ENCODE results near the gene STAM. TPM values are rescaled to one million over a fixed set of nuclear protein-coding genes. Genes with fewer than 3 reads are reported as not detected.
A peak's percentile ranks its signal among the peaks of the same experiment; 100 is the strongest.

STAM gene
- total RNA-seq, 1 donor from 2014 or later, result 16.0 TPM

DNA sequence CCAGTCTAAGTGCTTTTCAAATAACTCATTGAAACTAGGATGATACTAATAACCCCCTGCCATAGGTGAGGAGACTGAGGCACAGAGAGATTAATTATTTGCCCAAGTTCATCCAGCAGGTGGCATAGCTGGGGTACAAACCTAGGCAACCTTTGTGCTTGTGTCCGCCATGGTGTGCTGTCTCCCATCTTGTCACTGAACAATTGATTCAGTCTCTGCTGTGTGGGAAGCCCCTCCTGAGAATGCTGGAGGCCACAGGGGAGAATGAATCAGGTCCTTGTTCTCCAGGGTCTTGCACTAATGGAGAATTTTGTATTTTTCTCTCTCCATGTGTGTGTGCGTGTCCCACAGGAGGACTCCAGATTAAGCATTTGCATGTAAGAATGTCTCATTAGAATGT, 92.3 kb downstream of the STAM start:
- Histone ChIP-seq H3K9me3 (no peaks in the 10 kb centered on the region), H3K27me3 (no peaks in the 10 kb centered on the region), H3K36me3 (no peaks in the 10 kb centered on the region), H3K4me3 (no peak overlapping the region), H3K27ac (no peak overlapping the region), H3K4me1 (no peaks in the 10 kb centered on the region)
- intact Hi-C loops (cut with DNase I), result no loop called here
- TF ChIP-seq POLR2A (IDR thresholded peaks at IDR 0.05) (no peak), POLR2AphosphoS5 (IDR thresholded peaks at IDR 0.05; ENCODE audit: insufficient read depth in 1 of 2, low read depth in 1 of 2) (no peak)
- TF ChIP-seq, protein P1, sequence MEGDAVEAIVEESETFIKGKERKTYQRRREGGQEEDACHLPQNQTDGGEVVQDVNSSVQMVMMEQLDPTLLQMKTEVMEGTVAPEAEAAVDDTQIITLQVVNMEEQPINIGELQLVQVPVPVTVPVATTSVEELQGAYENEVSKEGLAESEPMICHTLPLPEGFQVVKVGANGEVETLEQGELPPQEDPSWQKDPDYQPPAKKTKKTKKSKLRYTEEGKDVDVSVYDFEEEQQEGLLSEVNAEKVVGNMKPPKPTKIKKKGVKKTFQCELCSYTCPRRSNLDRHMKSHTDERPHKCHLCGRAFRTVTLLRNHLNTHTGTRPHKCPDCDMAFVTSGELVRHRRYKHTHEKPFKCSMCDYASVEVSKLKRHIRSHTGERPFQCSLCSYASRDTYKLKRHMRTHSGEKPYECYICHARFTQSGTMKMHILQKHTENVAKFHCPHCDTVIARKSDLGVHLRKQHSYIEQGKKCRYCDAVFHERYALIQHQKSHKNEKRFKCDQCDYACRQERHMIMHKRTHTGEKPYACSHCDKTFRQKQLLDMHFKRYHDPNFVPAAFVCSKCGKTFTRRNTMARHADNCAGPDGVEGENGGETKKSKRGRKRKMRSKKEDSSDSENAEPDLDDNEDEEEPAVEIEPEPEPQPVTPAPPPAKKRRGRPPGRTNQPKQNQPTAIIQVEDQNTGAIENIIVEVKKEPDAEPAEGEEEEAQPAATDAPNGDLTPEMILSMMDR (IDR thresholded peaks at IDR 0.05), result no peak
- DNase-seq (ENCODE audit: extremely low spot score in 2 of 2), result no peak

- H3K27me3 ChIP-seq, result no peaks in the 10 kb centered on the region
Observed at GRCh38 chr10:17737027-17737965, 93.3 kb downstream of the STAM start.

DNA sequence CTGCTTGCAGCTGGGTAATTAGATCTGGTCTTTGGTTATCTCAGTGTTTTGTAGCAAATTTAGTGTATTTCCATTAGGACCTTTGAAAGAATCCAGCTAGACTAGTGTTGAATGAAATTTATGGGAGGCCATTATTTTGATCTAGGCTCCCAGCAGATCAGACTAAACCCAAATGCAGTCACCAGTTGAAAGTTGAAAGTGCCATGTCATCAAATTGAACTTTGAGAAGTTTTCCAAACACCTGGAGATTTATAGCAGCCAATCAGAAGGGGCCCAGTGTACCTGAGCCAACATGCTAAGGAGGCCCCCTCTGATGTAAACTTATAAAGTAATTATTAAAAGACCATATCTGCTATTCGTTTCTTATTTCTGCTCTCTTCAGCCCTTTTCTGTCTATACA, 96.7 kb downstream of the STAM start:
- H3K27ac ChIP-seq, result no peak overlapping the region
- H3K9me3 ChIP-seq, result no peaks in the 10 kb centered on the region
- H3K4me3 ChIP-seq, result no peak overlapping the region
- no peaks in the 10 kb centered on the region for H3K36me3 ChIP-seq
- DNase-seq (ENCODE audit: extremely low spot score in 2 of 2), result no peak
- H3K4me1 ChIP-seq, result peaks cover 7% of the 10 kb centered on the region
- intact Hi-C loops (cut with DNase I), result loop anchor here (5.0 kb wide), 1 partner anchor 133 kb away; no protein-coding TSS in a partner anchor
- TF ChIP-seq POLR2AphosphoS5 (IDR thresholded peaks at IDR 0.05; ENCODE audit: insufficient read depth in 1 of 2, low read depth in 1 of 2) (no peak), POLR2A (IDR thresholded peaks at IDR 0.05) (no peak)
- TF ChIP-seq, protein P1 (IDR thresholded peaks at IDR 0.05), result no peak
- no peaks in the 10 kb centered on the region for H3K27me3 ChIP-seq

More at GRCh38 chr10:17737027-17737965, 93.3 kb downstream of the STAM start:
- Histone ChIP-seq H3K4me3 (no peak overlapping the region), H3K27ac (no peak overlapping the region), H3K4me1 (no peaks in the 10 kb centered on the region), H3K9me3 (no peaks in the 10 kb centered on the region), H3K36me3 (no peaks in the 10 kb centered on the region)
- intact Hi-C loops (cut with DNase I), result no loop called here
- DNase-seq (ENCODE audit: extremely low spot score in 2 of 2), result no peak
- TF ChIP-seq, protein P1 (IDR thresholded peaks at IDR 0.05), result peak in 2 of 3 experiments; percentile 19 to 44
- TF ChIP-seq POLR2AphosphoS5 (IDR thresholded peaks at IDR 0.05; ENCODE audit: insufficient read depth in 1 of 2, low read depth in 1 of 2), result no peak

GRCh38 chr10:17742918-17743317, 99.0 kb downstream of the STAM start:
- intact Hi-C loops (cut with DNase I), result loop anchor here (5.0 kb wide), 1 partner anchor 136 kb away; no protein-coding TSS in a partner anchor
- H3K27ac ChIP-seq, result no peak overlapping the region
- TF ChIP-seq, protein P1 (IDR thresholded peaks at IDR 0.05), result peak; percentile 46 to 85 (median 62)
- TF ChIP-seq POLR2A (IDR thresholded peaks at IDR 0.05), result no peak

DNA sequence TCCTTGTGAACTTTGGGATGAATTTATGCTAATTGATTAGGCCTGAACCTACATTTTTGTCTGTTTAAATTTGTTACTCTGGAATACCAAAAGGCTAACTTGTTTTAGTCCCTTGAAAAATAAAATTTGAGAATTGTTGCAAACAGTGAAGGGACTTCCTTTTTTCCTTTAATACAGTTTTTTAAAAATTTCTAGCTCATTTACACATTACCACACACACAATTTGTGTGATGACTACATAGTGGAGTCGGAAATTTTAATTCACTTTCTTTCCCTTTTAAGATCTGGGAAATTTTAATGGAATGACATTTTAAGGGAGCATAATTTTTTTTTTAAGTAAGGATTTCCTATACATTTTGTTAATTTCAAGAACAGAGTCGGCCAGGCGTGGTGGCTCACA, 99.5 kb downstream of the STAM start:
- DNase-seq (ENCODE audit: extremely low spot score in 2 of 2), result no peak
- no peak for TF ChIP-seq POLR2A (IDR thresholded peaks at IDR 0.05)
- TF ChIP-seq POLR2AphosphoS5 (IDR thresholded peaks at IDR 0.05; ENCODE audit: insufficient read depth in 1 of 2, low read depth in 1 of 2), result no peak
- TF ChIP-seq, protein P1 (IDR thresholded peaks at IDR 0.05), result no peak
- Histone ChIP-seq H3K36me3 (no peaks in the 10 kb centered on the region), H3K4me3 (no peak overlapping the region), H3K4me1 (peaks cover 7% of the 10 kb centered on the region), H3K27ac (no peak overlapping the region), H3K27me3 (no peaks in the 10 kb centered on the region), H3K9me3 (no peaks in the 10 kb centered on the region)
- intact Hi-C loops (cut with DNase I), result loop anchor here (5.0 kb wide), 1 partner anchor 136 kb away; no protein-coding TSS in a partner anchor

More at GRCh38 chr10:17742918-17743317, 99.0 kb downstream of the STAM start:
- H3K4me3 ChIP-seq, result no peak overlapping the region
- peaks cover 7% of the 10 kb centered on the region for H3K4me1 ChIP-seq
- no peaks in the 10 kb centered on the region for H3K36me3 ChIP-seq
- DNase-seq (ENCODE audit: extremely low spot score in 2 of 2), result peak in 1 of 2 donors; percentile 20
- no peaks in the 10 kb centered on the region for H3K27me3 ChIP-seq
- no peaks in the 10 kb centered on the region for H3K9me3 ChIP-seq

Data from vagina (tissue), 2 donors.